NCI-H69 (cell line): ENCODE data around the gene NFKB2.

Source experiments
- DNase-seq: peaks from one replicate; lab custom pipeline; 2025; lab: John Stamatoyannopoulos, UW

Gene NFKB2

DNA sequence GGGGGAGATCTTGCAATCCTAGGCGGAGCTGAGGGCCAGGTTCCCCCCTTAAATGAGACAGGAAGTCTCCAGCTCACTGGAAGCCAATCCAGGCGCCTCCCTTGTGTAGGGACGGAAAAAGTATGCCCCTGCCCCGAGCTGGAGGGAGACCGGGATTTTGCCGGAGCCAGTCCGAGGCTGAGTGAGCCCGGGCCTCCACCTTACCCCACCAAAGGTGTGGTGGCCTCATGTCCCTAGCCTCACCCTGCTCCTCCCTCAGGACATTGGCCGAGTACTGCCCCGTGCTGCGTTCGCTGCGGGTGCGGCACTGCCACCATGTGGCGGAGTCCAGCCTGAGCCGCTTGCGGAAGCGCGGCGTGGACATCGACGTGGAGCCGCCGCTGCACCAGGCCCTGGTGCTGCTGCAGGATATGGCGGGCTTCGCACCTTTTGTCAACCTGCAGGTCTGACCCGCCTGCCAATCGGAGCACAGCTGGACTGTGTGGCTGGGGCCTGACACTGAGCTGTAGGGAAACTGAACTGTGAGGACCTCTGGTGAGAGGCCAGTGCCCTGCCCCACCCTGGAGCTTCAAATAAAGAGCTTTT lies 27.1 kb downstream of the NFKB2 start:
- no peak for DNase-seq

DNA sequence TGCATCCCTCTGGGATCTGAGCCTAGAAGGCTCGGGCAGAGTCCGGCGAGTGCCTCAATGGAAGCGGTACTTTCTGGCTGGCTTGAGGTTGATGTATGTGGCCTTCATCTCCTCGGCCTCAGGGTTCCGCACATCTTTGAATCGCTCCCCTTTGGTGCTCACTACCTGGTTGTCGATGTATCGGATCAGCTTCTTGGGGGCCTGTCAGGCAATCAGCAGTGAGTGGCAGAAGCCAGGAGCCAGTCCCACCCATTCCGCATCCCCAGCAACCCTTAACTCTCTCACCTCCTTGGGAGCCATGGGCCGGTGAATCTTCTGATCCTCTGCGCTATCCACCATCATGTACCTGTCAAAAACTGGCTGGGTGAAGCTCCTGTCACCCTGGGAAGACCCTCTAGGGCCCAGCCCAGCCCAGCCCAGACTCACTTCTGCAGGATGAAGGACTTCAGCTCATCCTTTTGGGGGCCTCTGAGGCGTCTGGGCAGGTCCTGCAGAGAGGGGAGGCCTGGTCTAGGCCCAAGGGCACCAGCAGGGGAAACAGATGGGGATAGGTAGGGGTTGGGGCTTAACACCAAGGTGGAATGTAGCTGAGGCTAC lies 28.0 kb downstream of the NFKB2 start:
- DNase-seq = no peak

DNA sequence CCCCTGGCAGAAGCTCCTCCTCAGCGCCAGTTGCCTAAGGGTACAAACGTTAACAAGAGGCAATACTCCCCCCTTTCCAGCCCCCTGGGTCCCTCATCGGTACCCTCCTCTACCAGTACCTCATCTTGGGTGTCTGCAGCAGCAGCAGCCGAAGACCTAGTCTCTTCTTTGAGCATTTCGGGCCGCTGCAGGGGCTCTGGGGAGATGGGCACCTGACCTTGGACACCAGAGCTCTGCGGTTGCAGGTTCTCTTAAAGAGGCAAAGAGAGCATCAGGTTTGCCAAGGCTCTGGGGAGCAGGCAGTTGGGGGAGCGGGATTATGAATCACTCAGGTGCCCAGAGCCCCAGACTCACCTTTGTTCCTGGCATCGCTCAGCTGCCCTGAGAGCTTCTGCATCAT lies 28.6 kb downstream of the NFKB2 start:
- DNase-seq = no peak

DNA sequence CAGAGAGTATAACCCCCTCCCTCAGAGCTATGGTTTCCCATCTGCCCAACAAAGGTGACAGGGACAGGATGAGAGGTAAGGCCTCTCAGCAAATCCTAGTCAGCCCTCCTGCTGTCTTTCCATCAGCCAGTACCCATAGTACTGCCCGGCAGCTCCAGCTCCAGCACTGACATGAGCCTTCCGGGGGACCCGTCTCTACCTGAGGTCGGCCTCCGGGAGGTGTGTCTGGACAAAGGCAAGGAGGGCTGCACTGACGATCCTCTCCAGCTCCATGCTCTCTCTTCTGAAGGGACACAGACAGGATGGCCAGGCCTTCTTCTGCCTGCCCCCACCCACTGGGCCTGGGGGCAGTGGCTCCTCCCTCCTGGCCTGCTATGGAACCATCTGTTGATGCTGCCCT lies 29.4 kb downstream of the NFKB2 start:
- no peak for DNase-seq

DNA sequence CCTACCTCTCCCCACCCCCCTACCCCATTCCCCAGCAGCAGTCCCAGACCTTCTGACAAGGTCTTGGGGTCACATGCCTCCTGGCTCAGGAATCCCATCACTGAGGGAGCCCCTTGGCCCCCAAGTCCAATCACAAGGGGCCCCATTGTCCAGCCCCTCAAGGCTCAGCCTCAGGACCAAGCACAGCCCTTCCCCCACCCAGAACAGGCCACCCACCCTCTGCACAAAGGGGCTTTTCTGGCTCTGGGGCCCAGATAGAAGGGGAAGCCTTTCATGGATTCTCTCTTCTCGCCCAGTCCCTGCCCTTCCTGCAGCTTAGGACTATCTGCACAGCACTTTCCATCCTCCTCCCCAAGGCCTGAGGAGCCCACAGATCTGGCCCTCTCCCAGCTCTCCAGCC lies 29.9 kb downstream of the NFKB2 start:
- no peak for DNase-seq

DNA sequence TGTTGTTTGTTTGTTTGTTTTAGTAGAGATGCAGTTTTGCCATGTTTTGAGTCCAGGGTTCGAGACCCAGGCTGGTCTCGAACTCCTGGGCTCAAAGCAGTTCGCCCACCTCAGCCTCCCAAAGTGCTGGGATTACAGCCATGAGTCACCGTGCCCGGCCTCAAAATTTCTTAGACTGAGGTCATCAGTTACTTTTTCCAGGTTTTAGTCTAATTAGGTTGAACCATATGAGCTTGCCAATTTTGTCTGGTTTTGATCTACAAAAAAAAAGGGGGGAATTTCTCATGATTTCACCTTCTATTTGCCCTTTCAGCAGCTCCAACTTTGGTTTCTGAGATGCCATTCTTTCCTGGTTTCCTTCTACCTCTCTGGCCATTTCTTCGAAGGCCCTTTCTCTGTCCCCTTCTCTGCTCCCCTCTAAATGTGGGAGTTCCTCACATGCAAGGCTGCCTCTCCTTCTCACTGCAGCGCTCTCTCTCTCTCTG lies 31.3 kb downstream of the NFKB2 start:
- no peak for DNase-seq

DNA sequence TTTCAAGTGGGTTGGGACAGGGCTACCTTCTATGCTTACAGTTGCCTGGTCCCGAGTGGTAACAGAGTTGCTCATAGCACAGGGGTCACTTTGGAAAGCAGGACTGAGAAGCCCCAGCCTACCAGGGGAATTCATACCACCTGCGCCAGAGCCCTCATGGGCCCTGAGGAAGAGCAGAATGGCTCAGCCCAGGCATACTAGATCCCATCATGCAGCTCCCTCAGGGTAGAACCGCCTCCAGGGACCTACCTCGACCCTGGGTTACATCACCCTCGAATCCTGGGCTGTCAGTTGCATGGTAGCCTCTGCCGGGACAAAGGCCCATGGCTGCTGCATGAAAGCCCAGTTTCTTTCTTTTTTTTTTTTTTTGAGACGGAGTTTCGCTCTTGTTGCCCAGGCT lies 34.0 kb downstream of the NFKB2 start:
- no peak for DNase-seq

DNA sequence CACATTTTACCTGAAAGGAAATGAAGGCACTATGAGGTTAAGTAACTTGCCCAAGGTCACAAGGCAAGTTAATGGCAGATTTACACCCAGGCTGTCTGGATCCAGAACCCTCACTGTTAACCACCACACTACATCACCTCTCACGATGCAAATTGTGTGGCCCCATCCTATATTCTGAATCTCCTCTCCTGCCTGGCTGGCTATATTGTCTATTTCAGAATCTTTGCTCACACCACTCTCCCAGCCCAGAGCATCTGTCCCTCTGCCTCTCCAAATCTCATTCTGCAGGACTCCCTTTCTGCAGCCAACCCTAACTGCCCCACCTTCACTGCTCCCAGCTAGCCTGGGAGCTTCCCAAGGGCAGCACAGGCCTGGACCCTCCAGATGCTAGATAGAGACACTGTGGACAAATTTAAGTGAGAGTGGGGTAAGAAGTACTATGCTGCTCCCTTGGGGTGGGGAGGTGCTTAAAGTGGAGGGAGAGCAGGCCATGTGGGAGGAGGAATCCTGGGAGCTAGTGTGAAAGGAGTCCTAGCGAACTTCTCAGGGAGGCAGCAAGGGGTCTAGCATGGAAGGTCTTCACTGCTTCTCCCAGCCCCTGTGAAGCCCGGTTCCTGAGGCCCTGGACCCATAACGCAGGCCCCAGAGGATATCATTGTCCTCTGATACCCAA lies 36.1 kb downstream of the NFKB2 start:
- peak; percentile 42 for DNase-seq

DNA sequence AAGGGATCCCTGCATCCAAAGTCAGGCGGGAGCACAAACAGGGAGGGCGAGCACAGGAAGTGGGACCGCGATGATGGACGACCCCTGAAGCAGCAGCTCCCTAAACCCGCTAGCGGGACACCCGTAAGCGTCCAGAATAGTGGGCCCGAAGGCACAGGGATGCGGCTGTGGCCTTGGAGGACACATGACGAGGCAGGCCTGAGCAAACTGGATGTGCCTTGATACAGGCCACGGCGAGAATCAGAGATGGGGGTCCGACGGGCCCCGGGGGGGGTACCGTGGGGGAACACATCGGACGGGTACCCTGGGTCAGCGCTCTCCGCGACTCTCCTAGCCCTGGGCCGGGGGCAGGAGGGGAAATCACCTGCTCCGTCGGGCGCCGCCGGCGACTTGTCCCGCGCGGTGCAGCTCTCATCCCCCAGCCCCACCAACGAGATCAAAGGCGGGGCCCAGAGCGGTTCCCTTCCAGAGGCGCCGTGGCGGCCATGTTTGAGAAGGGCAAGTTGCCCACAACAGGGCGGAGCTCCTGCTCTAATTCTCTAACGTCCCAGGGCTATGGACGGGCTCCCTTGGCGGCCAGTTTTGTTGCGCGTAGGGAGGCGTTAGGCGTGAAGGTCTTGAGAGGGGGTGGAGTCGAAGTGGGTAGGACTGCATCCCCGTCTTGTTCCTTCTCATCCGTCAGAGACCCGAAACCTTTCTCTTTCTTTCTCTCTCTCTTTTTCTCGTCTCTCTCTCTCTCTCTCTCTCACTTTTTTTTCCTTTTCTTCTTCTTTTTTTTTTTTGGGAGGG lies 36.9 kb downstream of the NFKB2 start, which contains the start of gene CUEDC2:
Gene CUEDC2 (minus strand): TSS at position 413 of the 789 bp plus-strand sequence. CDS start 7,386 bp downstream, outside the sequence.
- DNase-seq = peak; percentile 95

DNA sequence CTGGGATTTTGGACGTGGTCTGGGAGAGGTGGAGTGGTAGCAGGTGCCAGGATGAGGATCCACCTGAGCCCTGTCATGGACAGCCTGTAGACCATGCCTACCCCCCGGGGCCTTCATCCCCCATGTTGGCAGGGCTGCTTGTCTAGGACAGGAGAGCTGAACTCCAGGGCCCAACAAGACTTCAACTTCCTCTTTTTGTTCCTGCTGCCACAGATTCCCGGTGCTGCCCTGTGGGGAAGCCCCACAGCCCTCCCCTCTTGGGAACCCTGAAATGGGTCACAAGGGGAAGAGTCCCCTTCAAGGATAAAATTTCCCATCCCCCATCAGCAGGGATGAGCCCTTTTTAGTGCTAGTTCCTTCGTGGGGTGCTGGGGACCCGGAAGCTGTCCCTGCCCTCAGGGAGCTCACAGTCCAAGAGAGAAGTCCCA lies 38.1 kb downstream of the NFKB2 start:
- no peak for DNase-seq

DNA sequence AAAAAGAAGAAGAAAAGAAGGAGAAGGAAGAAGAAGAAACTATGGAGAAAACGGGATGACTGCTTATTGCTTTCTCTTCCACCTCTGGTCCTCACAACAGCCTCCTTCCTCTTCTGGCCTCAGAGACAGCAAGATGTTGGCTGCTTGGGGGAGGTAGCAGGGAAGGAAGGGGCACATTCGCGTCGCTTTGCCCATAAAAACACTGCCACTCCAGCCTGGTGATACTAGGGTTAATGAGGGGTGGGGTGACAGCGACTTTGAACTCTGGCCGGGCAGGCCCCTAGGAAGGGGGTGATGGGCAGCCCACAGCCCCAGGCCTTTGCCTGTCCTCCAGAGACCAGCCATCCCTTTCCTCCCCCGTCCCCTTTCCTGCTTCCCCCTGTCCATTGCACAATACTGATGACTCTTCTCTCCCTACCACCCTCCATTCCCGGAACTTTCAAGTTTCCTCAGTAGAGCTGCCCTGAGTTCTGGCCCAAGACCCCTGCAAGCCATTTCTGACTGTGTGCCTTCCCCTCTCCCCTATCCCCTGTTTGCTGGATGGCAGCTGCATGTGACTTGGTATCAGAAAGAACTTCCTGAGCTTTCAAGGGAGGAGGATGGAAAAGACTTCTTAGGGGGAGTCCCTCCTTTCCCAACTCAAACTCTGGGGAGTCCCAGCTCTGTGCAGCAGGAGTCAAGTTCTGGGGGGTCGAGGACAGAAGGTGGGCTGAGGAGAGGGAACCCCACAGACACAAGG lies 39.1 kb downstream of the NFKB2 start:
- no peak for DNase-seq

DNA sequence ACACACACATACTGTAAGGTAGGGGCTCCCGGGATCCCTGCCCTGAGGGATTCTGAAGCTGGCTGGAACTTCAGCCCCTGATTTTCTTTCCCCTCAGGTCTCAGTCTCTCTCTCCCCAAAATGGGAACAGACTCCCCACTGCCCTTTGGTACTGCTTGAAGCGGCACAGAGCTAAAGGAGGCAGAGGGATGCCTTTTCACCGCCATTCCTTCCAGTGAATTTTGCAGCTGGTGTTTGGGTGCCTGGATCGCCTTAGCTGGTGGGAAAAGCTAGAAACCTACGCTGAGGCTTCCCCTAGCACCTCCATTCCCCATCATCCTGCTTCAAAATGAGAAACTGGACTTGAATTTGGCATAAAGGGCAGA lies 39.6 kb downstream of the NFKB2 start:
- DNase-seq = no peak

DNA sequence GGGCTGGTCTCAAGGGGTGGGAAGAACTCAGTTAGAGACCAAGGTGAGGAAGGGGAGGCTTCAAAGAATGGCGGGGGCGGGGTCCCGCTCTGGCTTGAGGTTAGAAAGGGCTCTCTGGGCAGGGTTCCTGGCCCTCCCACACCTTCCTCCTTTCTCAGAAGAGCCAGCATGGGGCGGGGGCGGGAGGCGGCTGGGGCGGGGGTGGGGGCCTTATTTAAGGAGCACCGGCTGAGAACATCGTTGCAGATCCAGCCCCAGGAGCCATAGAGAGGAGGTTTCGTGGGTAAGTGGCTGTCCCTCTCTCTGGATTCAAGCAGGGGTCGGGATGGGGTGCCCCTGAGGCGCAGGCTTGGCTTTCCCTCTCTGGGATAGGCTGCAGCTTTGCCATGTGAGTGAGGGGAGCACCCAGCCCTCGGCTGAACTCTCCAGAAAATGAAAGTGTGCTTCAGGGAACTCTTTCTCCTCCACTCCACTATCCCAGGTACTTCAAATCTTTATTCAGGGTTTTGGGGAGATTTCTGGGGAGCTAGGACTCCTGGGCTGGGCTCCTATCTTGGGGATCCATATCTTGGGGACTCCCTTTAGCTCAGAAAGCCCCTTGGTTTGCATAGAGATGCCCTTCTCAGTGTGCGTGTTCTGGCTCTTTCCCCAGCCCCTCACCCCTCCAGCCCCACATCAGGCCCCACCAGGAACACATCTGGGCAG lies 40.2 kb downstream of the NFKB2 start:
- DNase-seq = no peak

DNA sequence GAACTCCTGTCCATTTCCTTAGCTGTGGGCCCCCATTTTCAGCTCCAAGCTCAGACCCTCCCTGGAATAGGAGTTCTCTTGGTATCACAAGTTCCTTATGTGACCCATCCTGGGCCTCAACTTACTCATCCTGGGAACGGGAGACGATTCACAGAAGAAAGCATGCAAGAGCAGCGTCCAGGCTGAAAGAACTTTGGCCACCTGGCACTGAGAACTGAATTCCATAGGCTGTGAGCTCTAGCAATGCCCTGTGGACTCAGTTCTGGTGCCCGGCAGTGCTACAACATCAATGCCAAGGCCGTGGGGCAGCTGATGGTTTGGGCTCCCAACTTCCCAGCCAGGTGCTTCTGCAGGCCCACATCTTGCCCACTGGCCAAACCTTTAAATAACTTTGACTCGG lies 40.8 kb downstream of the NFKB2 start:
- no peak for DNase-seq

DNA sequence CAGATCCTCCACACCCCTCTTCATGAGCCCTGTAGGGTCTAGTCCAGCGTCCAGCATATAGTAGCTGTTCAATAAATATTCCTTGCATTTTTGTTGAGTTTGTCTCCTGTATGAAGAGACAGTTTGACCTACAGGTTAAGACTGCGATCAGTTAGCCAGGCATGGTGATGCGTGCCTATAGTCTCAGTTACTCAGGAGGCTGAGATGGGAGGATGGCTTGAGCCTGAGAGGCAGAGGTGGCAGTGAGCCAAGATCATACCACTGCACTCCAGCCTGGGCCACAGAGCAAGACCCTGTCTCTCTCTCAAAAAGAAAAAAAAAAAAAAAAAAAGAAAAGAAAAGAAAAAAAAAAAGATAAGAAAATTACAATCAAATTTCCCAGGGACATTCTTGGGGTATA lies 42.0 kb downstream of the NFKB2 start:
- DNase-seq = no peak

DNA sequence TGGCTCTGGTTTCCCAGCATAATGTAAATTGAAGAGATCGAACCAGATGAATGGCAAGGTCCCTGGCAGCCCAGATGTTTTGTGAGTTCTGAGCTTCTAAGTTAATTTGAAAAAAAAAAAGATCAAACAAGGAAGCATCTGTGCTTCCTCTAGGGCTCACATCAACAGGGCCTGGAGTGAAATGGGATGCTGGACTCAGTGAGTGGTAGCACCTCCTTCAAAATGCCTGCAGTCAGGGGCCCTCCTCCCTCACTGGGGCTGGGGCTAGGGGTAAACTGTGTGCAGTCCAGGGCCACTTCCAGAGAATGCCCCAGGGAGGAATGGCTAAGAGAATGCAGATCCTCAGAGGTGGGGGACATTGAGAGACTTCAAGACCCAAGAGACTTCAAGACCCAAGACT lies 42.9 kb downstream of the NFKB2 start:
- no peak for DNase-seq

DNA sequence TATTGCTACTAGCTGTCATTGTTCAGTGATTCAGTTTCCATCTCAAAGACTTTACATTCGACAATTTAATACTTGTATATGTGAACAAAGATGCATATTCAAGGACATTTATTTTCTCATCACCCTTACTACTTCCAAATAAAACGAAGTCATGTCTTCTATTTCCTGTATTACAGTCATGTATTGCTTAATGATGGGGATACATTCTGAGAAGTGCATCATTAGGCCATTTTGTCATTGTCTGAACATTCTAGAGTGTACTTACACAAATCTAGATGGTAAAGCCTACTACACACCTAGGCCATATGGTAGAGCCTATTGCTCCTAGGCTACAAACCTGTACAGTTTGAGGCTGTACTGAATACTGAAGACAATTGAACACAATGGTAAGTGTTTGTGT lies 49.3 kb downstream of the NFKB2 start:
- DNase-seq = no peak

DNA sequence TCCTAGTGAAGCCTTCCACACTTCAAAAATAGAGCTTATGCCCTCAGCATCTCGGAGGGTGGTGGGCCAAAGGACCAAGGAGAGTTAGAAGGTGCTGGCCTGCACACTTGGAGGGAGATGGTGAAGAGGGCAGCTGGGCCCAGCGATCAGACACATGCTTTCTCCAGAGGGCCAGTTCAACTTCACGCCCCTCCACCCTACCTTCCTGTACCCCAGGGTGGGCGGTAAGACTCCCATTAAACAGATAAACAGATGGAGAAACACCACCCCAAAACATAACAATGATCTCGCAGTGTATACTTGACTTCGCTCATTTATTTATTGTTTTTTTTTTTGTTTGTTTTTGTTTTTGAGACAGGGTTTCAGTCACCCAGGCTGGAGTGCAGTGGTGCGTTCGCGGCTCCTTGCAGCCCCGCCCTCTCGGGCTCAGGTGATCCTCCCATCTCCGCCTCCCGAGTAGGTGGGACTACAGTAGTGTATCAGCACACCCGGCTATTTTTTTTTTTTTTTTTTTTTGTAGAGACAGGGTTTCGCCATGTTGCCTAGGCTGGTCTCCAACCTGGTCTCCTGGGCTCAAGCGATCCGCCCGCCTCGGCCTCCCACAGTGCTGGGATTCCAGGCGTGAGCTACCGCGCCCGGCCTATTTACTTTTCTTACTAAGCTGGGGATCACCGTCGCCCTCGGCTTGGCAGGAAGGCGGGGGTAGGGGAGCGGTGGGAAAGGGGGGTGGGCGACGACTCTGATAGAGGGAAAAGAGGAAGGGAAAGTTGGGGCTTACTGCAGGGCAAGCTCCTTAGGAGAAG lies 54.0 kb downstream of the NFKB2 start:
- DNase-seq = peak; percentile 84

DNA sequence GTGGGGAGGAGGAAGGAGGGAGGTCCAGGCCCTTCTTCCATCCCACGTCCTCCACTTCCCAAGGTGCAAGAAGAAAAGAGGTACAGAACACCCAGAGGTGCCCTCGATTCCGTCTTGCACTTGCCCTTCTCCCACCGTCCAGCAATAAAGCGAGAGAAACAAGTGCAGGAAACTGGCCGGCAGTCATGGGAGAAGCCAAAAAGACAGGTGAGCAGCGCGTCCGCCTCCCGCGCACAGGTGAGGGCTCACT lies 54.5 kb downstream of the NFKB2 start:
- DNase-seq = no peak

DNA sequence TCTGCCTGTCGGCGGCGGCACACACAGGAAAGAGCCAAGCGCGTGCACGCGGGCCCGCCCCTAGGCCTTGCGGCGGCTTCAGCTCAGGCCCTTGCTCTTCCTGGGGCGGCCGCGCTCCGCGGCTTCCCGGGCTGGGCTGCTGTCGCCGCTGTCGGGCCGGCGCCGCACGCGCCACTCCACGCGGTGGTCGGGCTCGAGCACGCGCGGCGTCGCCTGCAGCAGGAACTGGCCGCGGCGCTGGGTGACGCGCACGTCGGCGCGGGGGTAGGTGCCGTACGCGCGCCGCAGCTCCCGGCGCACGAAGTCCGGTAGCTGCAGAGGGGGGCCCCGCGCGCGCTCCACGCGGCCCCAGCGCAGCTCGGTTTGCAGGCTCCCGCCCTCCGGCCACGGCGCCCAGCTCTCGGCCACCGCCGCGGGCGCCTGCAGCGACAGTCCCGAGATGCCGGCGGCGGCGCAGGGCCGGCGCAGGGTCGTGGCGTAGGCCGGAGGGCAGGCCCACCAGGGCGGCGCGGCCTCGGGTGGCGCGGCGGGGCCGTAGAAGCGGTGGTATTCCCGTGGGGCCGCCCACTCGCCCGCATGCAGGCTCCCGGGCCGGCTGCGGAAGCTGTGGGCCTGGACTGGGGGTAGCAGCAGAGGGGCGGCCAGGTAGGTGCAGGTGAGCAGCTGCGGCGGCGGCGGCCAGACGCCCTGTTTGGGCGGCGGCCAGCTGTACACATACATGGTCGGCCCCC lies 55.0 kb downstream of the NFKB2 start:
- DNase-seq = peak; percentile 90
